Effector memory CD8-positive, alpha-beta T cell (primary cell): ENCODE measurements around the gene ABR.
"Not testable (repeated sequence)": the region's sequence is repeated elsewhere in the genome, so short reads cannot be mapped to it uniquely, and the experiment has no call there.

ENCODE experiments used
- ATAC-seq: fragments of 150-1000 bp; cut with Tn5 transposase; replicated peaks from 2 replicates; pipeline ENCODE4 v1.10.0; 2021; ENCODE audit warnings: mild to moderate bottlenecking, moderate library complexity
- DNase-seq, 3 experiments: peaks; one replicate each; pipeline ENCODE4 v3.0.0; 2021
- H3K27ac Mint-ChIP-seq, 2 donors: one replicate each; pipeline ENCODE4 v1.8.0; 2022; ENCODE audit warnings: mild to moderate bottlenecking in 2 of 2, mixed read lengths in 2 of 2, moderate library complexity in 2 of 2
- H3K27me3 Mint-ChIP-seq, 2 donors: one replicate each; pipeline ENCODE4 v1.8.0; 2022; ENCODE audit warnings: mixed read lengths in 2 of 2
- H3K36me3 Mint-ChIP-seq: one replicate; pipeline ENCODE4 v1.8.0; 2022; ENCODE audit warnings: mild to moderate bottlenecking, moderate library complexity, mixed read lengths; ENCODE audit not compliant: insufficient read depth
- H3K4me1 Mint-ChIP-seq, 2 donors: one replicate each; pipeline ENCODE4 v1.8.0; 2022; ENCODE audit warnings: low read depth in 2 of 2, mixed read lengths in 2 of 2
- H3K4me3 Mint-ChIP-seq, 2 donors: one replicate each; pipeline ENCODE4 v1.8.0; 2022; ENCODE audit warnings: mild to moderate bottlenecking in 2 of 2, mixed read lengths in 2 of 2, moderate library complexity in 2 of 2
- H3K9me3 Mint-ChIP-seq, 2 donors: one replicate each; pipeline ENCODE4 v1.8.0; 2022; ENCODE audit warnings: mixed read lengths in 2 of 2

The ABR gene

GRCh38 chr17:979539-980405 lies 200.0 kb downstream of the ABR start, which contains the start of gene NXN:
Gene NXN (minus strand): TSS chr17:979776.
- peaks cover 31 to 35% of the 10 kb centered on the region in 2 donors for H3K27me3 Mint-ChIP-seq
- H3K27ac Mint-ChIP-seq: peak within 1 kb of the TSS in 1 of 2 donors; percentile 71
- H3K9me3 Mint-ChIP-seq: no peaks in the 10 kb centered on the region
- ATAC-seq (peak; percentile 83), DNase-seq (peak; percentile 84 to 89 (median 87))
- peaks cover 5 to 14% of the 10 kb centered on the region in 2 donors for H3K4me1 Mint-ChIP-seq
- peaks cover 10% of the 10 kb centered on the region for H3K36me3 Mint-ChIP-seq
- peak within 1 kb of the TSS; percentile 81 to 87 for H3K4me3 Mint-ChIP-seq

DNA sequence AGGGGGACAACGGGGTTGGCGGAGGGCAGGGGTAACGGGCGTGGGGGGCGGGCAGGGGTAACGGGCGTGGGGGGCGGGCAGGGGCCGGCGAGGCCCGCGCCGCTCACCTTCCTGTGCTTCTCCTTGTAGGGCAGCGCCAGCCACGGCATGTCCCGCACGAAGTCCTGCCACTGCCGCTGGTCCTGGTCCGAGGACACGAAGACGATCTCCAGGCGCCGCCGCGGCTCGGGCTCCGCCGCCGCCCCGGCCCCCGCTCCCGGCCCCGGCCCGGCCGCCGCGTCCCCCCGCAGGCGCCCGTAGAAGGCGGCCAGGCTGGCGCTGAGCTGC lies 200.6 kb downstream of the ABR start:
- Mint-ChIP-seq H3K4me1 (peaks cover 5 to 14% of the 10 kb centered on the region in 2 donors), H3K4me3 (peak overlapping the region; percentile 66 to 81), H3K36me3 (peaks cover 10% of the 10 kb centered on the region), H3K27me3 (peaks cover 31 to 41% of the 10 kb centered on the region in 2 donors), H3K9me3 (no peaks in the 10 kb centered on the region), H3K27ac (no peak overlapping the region)
- no peak for ATAC-seq
- DNase-seq: no peak

- Mint-ChIP-seq H3K27me3 (peaks cover 34 to 43% of the 10 kb centered on the region in 2 donors), H3K9me3 (no peaks in the 10 kb centered on the region), H3K4me1 (peaks cover 5 to 14% of the 10 kb centered on the region in 2 donors), H3K36me3 (peaks cover 10% of the 10 kb centered on the region), H3K27ac (no peak overlapping the region), H3K4me3 (peak overlapping the region; percentile 66 to 81)
- no peak for ATAC-seq
- DNase-seq: peak in 1 of 3 experiments; percentile 9
Measured at GRCh38 chr17:978103-979093, 201.4 kb downstream of the ABR start.

- H3K4me3 Mint-ChIP-seq: no peak overlapping the region
- DNase-seq (no peak), ATAC-seq (no peak)
- H3K27me3 Mint-ChIP-seq: peaks cover 39 to 49% of the 10 kb centered on the region in 2 donors
- H3K4me1 Mint-ChIP-seq: peaks cover 5 to 14% of the 10 kb centered on the region in 2 donors
- peaks cover 10% of the 10 kb centered on the region for H3K36me3 Mint-ChIP-seq
- H3K27ac Mint-ChIP-seq: no peak overlapping the region
- no peaks in the 10 kb centered on the region for H3K9me3 Mint-ChIP-seq
Measured at GRCh38 chr17:977166-977565, 202.6 kb downstream of the ABR start.

- peaks cover 5 to 14% of the 10 kb centered on the region in 2 donors for H3K4me1 Mint-ChIP-seq
- peaks cover 10% of the 10 kb centered on the region for H3K36me3 Mint-ChIP-seq
- no peak for DNase-seq
- no peak for ATAC-seq
- no peak overlapping the region for H3K4me3 Mint-ChIP-seq
- H3K9me3 Mint-ChIP-seq: no peaks in the 10 kb centered on the region
- H3K27me3 Mint-ChIP-seq: peaks cover 43 to 52% of the 10 kb centered on the region in 2 donors
- H3K27ac Mint-ChIP-seq: no peak overlapping the region
Measured at GRCh38 chr17:976312-976711, 203.5 kb downstream of the ABR start.

DNA sequence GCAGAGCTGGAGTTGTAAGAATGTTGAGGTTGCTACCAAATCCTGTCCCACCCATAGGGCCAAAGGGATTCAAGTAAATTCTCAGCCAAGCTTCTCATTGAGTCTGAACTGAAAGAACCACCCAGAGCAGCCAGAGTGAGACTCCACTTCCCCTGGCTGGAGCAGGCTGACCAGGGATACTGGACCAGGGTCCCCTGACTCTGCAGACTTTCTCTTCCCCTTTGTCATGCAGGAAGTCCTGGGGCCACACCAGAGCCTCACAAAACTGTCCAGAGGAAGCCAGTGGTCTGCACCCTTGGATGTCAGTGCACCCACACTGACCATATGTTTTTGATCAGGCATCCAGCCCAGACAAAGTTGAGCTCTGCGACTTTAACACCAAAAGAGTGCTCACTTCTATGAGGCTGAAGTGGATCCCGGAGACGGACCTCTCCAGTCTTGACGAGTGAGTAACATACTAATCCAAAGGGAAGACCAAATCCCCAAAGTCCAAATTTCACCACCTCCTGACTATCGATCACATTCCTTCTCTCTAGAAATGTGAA lies 204.3 kb downstream of the ABR start:
- DNase-seq (no peak), ATAC-seq (no peak)
- peaks cover 4% of the 10 kb centered on the region for H3K36me3 Mint-ChIP-seq
- no peaks in the 10 kb centered on the region for H3K9me3 Mint-ChIP-seq
- peaks cover 45 to 60% of the 10 kb centered on the region in 2 donors for H3K27me3 Mint-ChIP-seq
- H3K4me3 Mint-ChIP-seq: no peak overlapping the region
- peaks cover 0 to 8% of the 10 kb centered on the region in 2 donors for H3K4me1 Mint-ChIP-seq
- no peak overlapping the region for H3K27ac Mint-ChIP-seq

- not testable (repeated sequence) for ATAC-seq, H3K4me3 Mint-ChIP-seq, DNase-seq, H3K9me3 Mint-ChIP-seq, H3K27ac Mint-ChIP-seq, H3K36me3 Mint-ChIP-seq, H3K4me1 Mint-ChIP-seq
- peaks cover 52 to 66% of the 10 kb centered on the region in 2 donors for H3K27me3 Mint-ChIP-seq
Measured at GRCh38 chr17:974778-975177, 205.0 kb downstream of the ABR start.

GRCh38 chr17:973053-973452 lies 206.7 kb downstream of the ABR start:
- peaks cover 65 to 77% of the 10 kb centered on the region in 2 donors for H3K27me3 Mint-ChIP-seq
- no peak for DNase-seq
- no peak for ATAC-seq
- no peaks in the 10 kb centered on the region for H3K9me3 Mint-ChIP-seq
- no peak overlapping the region for H3K4me3 Mint-ChIP-seq
- H3K36me3 Mint-ChIP-seq: no peaks in the 10 kb centered on the region
- H3K4me1 Mint-ChIP-seq: no peaks in the 10 kb centered on the region
- no peak overlapping the region for H3K27ac Mint-ChIP-seq

DNA sequence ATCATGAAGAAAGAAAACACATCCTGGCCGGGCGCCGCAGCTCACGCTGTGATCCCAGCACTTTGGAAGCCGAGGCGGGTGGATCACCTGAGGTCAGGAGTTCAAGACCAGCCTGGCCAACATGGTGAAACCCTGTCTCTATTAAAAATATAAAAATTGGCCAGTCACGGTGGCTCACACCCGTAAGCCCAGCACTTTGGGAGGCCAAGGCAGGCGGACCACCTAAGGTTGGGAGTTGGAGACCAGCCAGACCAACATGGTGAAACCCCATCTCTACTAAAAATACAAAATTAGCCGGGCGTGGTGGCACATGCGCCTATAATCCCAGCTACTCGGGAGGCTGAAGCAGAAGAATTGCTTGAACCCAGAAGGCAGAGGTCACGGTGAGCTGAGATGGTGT lies 207.9 kb downstream of the ABR start:
- H3K27ac Mint-ChIP-seq, DNase-seq, H3K36me3 Mint-ChIP-seq, H3K4me3 Mint-ChIP-seq, H3K9me3 Mint-ChIP-seq, ATAC-seq, H3K4me1 Mint-ChIP-seq: not testable (repeated sequence)
- H3K27me3 Mint-ChIP-seq: peaks cover 63 to 76% of the 10 kb centered on the region in 2 donors

DNA sequence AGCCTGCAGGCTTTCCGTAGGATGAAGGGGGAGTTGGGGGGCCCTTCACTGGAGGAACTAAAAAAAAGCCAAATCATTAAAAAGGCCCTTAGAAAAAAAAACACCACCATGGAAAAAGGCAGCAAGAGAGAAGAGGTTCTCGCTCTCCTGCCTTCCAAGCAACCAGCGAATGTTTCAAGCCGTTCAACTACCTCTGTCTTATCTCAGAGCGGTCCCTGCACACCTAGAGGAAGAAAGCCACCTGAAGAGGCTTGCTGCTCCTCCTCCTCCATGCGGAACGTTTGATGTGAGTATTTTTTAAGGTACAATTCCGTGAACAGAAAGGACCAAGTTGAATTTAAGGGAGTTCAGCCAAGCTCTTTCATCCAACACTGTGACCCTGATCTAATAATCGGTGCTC lies 209.4 kb downstream of the ABR start:
- peaks cover 63 to 73% of the 10 kb centered on the region in 2 donors for H3K27me3 Mint-ChIP-seq
- H3K4me3 Mint-ChIP-seq: no peak overlapping the region
- H3K9me3 Mint-ChIP-seq: no peaks in the 10 kb centered on the region
- no peak overlapping the region for H3K27ac Mint-ChIP-seq
- H3K4me1 Mint-ChIP-seq: no peaks in the 10 kb centered on the region
- no peaks in the 10 kb centered on the region for H3K36me3 Mint-ChIP-seq
- DNase-seq (no peak), ATAC-seq (no peak)

- Mint-ChIP-seq H3K4me1 (no peaks in the 10 kb centered on the region), H3K27me3 (peaks cover 61 to 73% of the 10 kb centered on the region in 2 donors), H3K4me3 (no peak overlapping the region), H3K36me3 (no peaks in the 10 kb centered on the region), H3K9me3 (no peaks in the 10 kb centered on the region), H3K27ac (no peak overlapping the region)
- DNase-seq (no peak), ATAC-seq (no peak)
Measured at GRCh38 chr17:969811-970355, 209.9 kb downstream of the ABR start.

GRCh38 chr17:968812-969730 lies 210.7 kb downstream of the ABR start:
- DNase-seq (no peak), ATAC-seq (no peak)
- Mint-ChIP-seq H3K27ac (no peak overlapping the region), H3K4me1 (no peaks in the 10 kb centered on the region), H3K36me3 (no peaks in the 10 kb centered on the region), H3K9me3 (no peaks in the 10 kb centered on the region), H3K4me3 (no peak overlapping the region), H3K27me3 (peaks cover 61 to 72% of the 10 kb centered on the region in 2 donors)
